K562 (cell line): ENCODE data around the gene ZNF629. TPM values are rescaled to one million over a fixed set of nuclear protein-coding genes. Genes with fewer than 3 reads are reported as not detected.

ENCODE experiments used
- BCL6 ChIP-seq: fragments of 250-450 bp; sonication (Bioruptor Pico); IDR thresholded peaks from 2 replicates; pipeline ENCODE4 v1.4.0; 2020
- CBX3 ChIP-seq, 2 experiments: IDR thresholded peaks; 1 replicate in 1 of 2; 2 replicates in 1 of 2; pipeline ENCODE4 v1.6.1; 2012; ENCODE audit warnings: inconsistent platforms in 2 of 2, low read length in 2 of 2, borderline replicate concordance in 1 of 2, control low read depth in 1 of 2
- DACH1 ChIP-seq: fragments of 450-650 bp; IDR thresholded peaks from 2 replicates; pipeline ENCODE4 v1.6.1; 2018; ENCODE audit not compliant: partially characterized antibody
- ELF1 ChIP-seq: fragments of 200-800 bp; sonication (Bioruptor generic); IDR thresholded peaks from 2 replicates; pipeline ENCODE4 v1.6.1; 2016; ENCODE audit warnings: missing genetic modification characterization, missing compliant biosample characterization
- EP400 ChIP-seq: fragments of 450-650 bp; IDR thresholded peaks from 2 replicates; pipeline ENCODE4 v1.6.1; 2017; ENCODE audit warnings: antibody characterized with exemption, mild to moderate bottlenecking, moderate library complexity
- FOXK1 ChIP-seq: sonication (generic); formaldehyde crosslinking; IDR thresholded peaks from 2 replicates; pipeline ENCODE4 v1.8.0; 2022; ENCODE audit warnings: missing genetic modification reagents, mild to moderate bottlenecking, borderline replicate concordance
- JUND ChIP-seq, 2 experiments: IDR thresholded peaks; 2 replicates in 1 of 2; 3 replicates in 1 of 2; pipeline ENCODE4 v1.6.1; 2011; ENCODE audit warnings: borderline replicate concordance in 2 of 2, low read depth in 2 of 2, low read length in 2 of 2, improper control_type of control experiment in 1 of 2, missing biosample characterization in 1 of 2, missing genetic modification characterization in 1 of 2, missing genetic modification reagents in 1 of 2
- MECOM ChIP-seq: fragments of 250-450 bp; sonication (Bioruptor Pico); IDR thresholded peaks from 2 replicates; pipeline ENCODE4 v1.8.0; 2022; ENCODE audit warnings: inconsistent platforms
- NR3C1 ChIP-seq: sonication (generic); formaldehyde crosslinking; IDR thresholded peaks from 2 replicates; pipeline ENCODE4 v1.8.1; 2022; ENCODE audit warnings: missing genetic modification reagents
- PHB2 ChIP-seq: fragments of 450-650 bp; IDR thresholded peaks from 2 replicates; pipeline ENCODE4 v1.6.1; 2017; ENCODE audit warnings: low read depth
- PTTG1 ChIP-seq: fragments of 450-650 bp; IDR thresholded peaks from 2 replicates; pipeline ENCODE4 v1.6.1; 2016; ENCODE audit warnings: low read depth, mild to moderate bottlenecking, missing genetic modification characterization, missing compliant biosample characterization
- RB1 ChIP-seq: fragments of 450-650 bp; IDR thresholded peaks from 2 replicates; pipeline ENCODE4 v1.6.1; 2017; ENCODE audit warnings: low read depth, mild to moderate bottlenecking
- SAFB2 ChIP-seq: fragments of 200-400 bp; formaldehyde crosslinking; IDR thresholded peaks from 2 replicates; pipeline ENCODE4 v1.6.1; 2018; ENCODE audit warnings: borderline replicate concordance, low read length, low read depth, moderate library complexity; ENCODE audit not compliant: severe bottlenecking
- polyA plus RNA-seq, 8 experiments: library from polyadenylated mRNA; depleted of rRNA in 4 of 8; stranded (reverse) in 5 of 8; unstranded in 3 of 8; fragments of >200 nt; fragmentation: Nextera tagmentation in 2 of 8; fragmentation: Illumina TruSeq in 1 of 8; extraction: Ambion mirVana in 2 of 8; extraction: Trizol in 1 of 8; gene quantifications; 2 replicates each; pipeline versions ENCODE4 v1.2.1 to v1.2.3, GENCODE V29; 2011 to 2014; ENCODE audit warnings: inconsistent platforms in 1 of 8, missing spikeins in 1 of 8
- total RNA-seq, 7 experiments: library from RNA; depleted of rRNA in 6 of 7; stranded (reverse); fragments of >200 nt in 6 of 7; fragmentation: Illumina TruSeq in 2 of 7; extraction: Trizol in 2 of 7; gene quantifications; 2 replicates each; pipeline versions ENCODE4 v1.2.1 to v1.2.3, GENCODE V29; 2011 to 2021; ENCODE audit warnings: low replicate concordance in 1 of 7
- TF ChIP-seq, protein P1 (sequence below): sonication (generic); formaldehyde crosslinking; IDR thresholded peaks from 2 replicates; pipeline ENCODE4 v1.8.0; 2022; ENCODE audit warnings: mild to moderate bottlenecking, missing genetic modification reagents
- TF ChIP-seq, protein P2 (sequence below): fragments of 250-450 bp; sonication (Bioruptor Pico); IDR thresholded peaks from 2 replicates; pipeline ENCODE4 v1.9.0; 2021; ENCODE audit warnings: mild to moderate bottlenecking
- TF ChIP-seq, protein P3 (sequence below): fragments of 250-450 bp; sonication (Bioruptor Pico); IDR thresholded peaks from 2 replicates; pipeline ENCODE4 v1.4.0; 2020; ENCODE audit warnings: mild to moderate bottlenecking
- TF ChIP-seq, protein P4 (sequence below): fragments of 250-450 bp; sonication (Bioruptor Pico); IDR thresholded peaks from 2 replicates; pipeline ENCODE4 v1.5.0; 2020; ENCODE audit warnings: mild to moderate bottlenecking, borderline replicate concordance
- TF ChIP-seq, protein P5 (sequence below): fragments of 250-450 bp; sonication (Bioruptor Pico); IDR thresholded peaks from 2 replicates; pipeline ENCODE4 v1.5.0; 2020; ENCODE audit warnings: mild to moderate bottlenecking
- TF ChIP-seq, protein P6 (sequence below): fragments of 450-650 bp; IDR thresholded peaks from 2 replicates; pipeline ENCODE4 v1.6.1; 2016

The ZNF629 gene
- total and polyA plus RNA-seq, 9 of the 15 experiments (the other 6 are each of a cell fraction or from before 2014, with no cell fraction given), result 0.44 to 18.8 (median 7.4) TPM

DNA sequence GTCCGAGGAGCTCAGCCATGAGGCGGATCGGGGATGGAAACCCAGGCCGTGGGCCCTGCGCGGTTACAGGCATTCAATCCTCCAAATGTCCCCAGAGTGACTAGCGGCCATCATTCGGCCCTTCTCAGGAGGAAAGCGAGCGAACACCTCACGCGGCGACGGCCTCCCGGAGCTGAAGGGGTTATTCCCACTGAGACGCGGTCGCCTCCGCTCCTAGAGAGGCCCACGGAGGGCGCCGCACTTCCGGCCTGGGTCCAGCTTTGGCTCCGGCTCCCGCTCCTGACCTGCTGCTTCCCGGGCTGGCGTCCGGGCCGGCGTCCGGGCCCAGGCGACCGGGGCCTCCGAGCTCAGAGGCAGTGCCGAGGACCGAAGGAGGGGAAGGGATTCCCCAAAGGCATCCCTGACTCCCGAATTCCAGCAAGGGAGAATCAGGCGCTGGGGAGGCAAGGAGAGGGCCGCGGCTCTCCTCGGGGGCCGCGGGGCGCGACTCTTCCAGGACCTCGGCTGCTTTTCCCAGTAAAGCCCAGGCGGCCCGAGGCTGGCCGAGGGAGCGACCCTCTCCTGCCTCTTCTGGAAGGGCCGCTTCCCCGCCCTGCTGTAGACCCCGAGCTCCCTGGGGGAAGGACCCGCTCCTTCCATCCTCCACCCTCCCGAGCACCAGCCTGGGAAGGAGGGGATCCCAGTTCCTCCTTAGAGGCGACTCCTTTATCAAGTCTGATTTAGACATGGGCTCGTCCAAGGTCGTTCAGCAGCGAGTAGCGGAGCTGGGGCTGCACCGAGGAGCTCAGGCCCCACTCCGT lies 18.6 kb upstream of the ZNF629 start (continued):
- TF ChIP-seq, protein P1, sequence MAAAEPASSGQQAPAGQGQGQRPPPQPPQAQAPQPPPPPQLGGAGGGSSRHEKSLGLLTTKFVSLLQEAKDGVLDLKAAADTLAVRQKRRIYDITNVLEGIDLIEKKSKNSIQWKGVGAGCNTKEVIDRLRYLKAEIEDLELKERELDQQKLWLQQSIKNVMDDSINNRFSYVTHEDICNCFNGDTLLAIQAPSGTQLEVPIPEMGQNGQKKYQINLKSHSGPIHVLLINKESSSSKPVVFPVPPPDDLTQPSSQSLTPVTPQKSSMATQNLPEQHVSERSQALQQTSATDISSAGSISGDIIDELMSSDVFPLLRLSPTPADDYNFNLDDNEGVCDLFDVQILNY (CRISPR knock-in tag), result 0 out of 2 replicates have a peak, but pooled peaks have one; percentile 53
- no peak for TF ChIP-seq BCL6 (CRISPR knock-in tag)
- TF ChIP-seq, protein P2, sequence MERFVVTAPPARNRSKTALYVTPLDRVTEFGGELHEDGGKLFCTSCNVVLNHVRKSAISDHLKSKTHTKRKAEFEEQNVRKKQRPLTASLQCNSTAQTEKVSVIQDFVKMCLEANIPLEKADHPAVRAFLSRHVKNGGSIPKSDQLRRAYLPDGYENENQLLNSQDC (CRISPR knock-in tag), result no peak
- TF ChIP-seq MECOM (CRISPR knock-in tag), result no peak
- peak; percentile 71 for TF ChIP-seq EP400
- TF ChIP-seq, protein P3, sequence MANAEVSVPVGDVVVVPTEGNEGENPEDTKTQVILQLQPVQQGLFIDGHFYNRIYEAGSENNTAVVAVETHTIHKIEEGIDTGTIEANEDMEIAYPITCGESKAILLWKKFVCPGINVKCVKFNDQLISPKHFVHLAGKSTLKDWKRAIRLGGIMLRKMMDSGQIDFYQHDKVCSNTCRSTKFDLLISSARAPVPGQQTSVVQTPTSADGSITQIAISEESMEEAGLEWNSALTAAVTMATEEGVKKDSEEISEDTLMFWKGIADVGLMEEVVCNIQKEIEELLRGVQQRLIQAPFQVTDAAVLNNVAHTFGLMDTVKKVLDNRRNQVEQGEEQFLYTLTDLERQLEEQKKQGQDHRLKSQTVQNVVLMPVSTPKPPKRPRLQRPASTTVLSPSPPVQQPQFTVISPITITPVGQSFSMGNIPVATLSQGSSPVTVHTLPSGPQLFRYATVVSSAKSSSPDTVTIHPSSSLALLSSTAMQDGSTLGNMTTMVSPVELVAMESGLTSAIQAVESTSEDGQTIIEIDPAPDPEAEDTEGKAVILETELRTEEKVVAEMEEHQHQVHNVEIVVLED (CRISPR knock-in tag), result no peak
- TF ChIP-seq, protein P4, sequence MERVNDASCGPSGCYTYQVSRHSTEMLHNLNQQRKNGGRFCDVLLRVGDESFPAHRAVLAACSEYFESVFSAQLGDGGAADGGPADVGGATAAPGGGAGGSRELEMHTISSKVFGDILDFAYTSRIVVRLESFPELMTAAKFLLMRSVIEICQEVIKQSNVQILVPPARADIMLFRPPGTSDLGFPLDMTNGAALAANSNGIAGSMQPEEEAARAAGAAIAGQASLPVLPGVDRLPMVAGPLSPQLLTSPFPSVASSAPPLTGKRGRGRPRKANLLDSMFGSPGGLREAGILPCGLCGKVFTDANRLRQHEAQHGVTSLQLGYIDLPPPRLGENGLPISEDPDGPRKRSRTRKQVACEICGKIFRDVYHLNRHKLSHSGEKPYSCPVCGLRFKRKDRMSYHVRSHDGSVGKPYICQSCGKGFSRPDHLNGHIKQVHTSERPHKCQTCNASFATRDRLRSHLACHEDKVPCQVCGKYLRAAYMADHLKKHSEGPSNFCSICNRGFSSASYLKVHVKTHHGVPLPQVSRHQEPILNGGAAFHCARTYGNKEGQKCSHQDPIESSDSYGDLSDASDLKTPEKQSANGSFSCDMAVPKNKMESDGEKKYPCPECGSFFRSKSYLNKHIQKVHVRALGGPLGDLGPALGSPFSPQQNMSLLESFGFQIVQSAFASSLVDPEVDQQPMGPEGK (CRISPR knock-in tag), result 0 out of 2 replicates have a peak, but pooled peaks have one; percentile 48
- TF ChIP-seq JUND (IDR thresholded peaks at IDR 0.05; ENCODE audit: borderline replicate concordance, low read depth, low read length), result peak; percentile 52
- 0 out of 3 replicates have a peak, but pooled peaks have one; percentile 50 for TF ChIP-seq JUND (tag; IDR thresholded peaks at IDR 0.05; ENCODE audit: borderline replicate concordance, low read depth, low read length)
- peak; percentile 58; the same call in 1 of the 2 replicates for TF ChIP-seq FOXK1 (CRISPR knock-in tag)
- no peak for TF ChIP-seq DACH1
- no peak for TF ChIP-seq PHB2
- peak; percentile 92 for TF ChIP-seq RB1
- TF ChIP-seq ELF1 (tag), result peak; percentile 97
- TF ChIP-seq, protein P5, sequence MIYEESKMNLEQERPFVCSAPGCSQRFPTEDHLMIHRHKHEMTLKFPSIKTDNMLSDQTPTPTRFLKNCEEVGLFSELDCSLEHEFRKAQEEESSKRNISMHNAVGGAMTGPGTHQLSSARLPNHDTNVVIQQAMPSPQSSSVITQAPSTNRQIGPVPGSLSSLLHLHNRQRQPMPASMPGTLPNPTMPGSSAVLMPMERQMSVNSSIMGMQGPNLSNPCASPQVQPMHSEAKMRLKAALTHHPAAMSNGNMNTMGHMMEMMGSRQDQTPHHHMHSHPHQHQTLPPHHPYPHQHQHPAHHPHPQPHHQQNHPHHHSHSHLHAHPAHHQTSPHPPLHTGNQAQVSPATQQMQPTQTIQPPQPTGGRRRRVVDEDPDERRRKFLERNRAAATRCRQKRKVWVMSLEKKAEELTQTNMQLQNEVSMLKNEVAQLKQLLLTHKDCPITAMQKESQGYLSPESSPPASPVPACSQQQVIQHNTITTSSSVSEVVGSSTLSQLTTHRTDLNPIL (CRISPR knock-in tag), result no peak
- no peak for TF ChIP-seq NR3C1 (CRISPR knock-in tag)
- TF ChIP-seq CBX3 (IDR thresholded peaks at IDR 0.05; ENCODE audit: borderline replicate concordance in 1 of 2, low read length in 2 of 2), result peak in 1 of 2 experiments; percentile 70; a peak in 1 of 3 replicates
- no peak for TF ChIP-seq PTTG1
- TF ChIP-seq, protein P6, sequence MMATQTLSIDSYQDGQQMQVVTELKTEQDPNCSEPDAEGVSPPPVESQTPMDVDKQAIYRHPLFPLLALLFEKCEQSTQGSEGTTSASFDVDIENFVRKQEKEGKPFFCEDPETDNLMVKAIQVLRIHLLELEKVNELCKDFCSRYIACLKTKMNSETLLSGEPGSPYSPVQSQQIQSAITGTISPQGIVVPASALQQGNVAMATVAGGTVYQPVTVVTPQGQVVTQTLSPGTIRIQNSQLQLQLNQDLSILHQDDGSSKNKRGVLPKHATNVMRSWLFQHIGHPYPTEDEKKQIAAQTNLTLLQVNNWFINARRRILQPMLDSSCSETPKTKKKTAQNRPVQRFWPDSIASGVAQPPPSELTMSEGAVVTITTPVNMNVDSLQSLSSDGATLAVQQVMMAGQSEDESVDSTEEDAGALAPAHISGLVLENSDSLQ, result no peak
- TF ChIP-seq SAFB2, result no peak
